ENCODE data around the gene UBE2G2.

The UBE2G2 gene

GRCh38 chr21:44723177-44724131 lies 78.2 kb downstream of the UBE2G2 start:
- peak overlapping the region; percentile 73 for H3K4me3 Mint-ChIP-seq
- peaks cover 71% of the 10 kb centered on the region for H3K27me3 Mint-ChIP-seq
- H3K4me1 Mint-ChIP-seq, result peaks cover 17% of the 10 kb centered on the region
- DNase-seq (ENCODE audit: low spot score in 2 of 2) (no peak), ATAC-seq (replicated peaks; ENCODE audit: extremely low read depth, poor library complexity, severe bottlenecking) (peak; percentile 56)
- H3K36me3 Mint-ChIP-seq (ENCODE audit: insufficient read depth), result peaks cover 2% of the 10 kb centered on the region
- no peaks in the 10 kb centered on the region for H3K9me3 Mint-ChIP-seq
- H3K27ac Mint-ChIP-seq (ENCODE audit: low read depth), result peak overlapping the region; percentile 74

GRCh38 chr21:44722731-44723130 lies 78.9 kb downstream of the UBE2G2 start:
- H3K27me3 Mint-ChIP-seq, result peaks cover 74% of the 10 kb centered on the region
- peak overlapping the region; percentile 73 for H3K4me3 Mint-ChIP-seq
- peaks cover 17% of the 10 kb centered on the region for H3K4me1 Mint-ChIP-seq
- peak overlapping the region; percentile 61 for H3K27ac Mint-ChIP-seq (ENCODE audit: low read depth)
- no peak for DNase-seq (ENCODE audit: low spot score in 2 of 2)
- no peaks in the 10 kb centered on the region for H3K9me3 Mint-ChIP-seq
- no peaks in the 10 kb centered on the region for H3K36me3 Mint-ChIP-seq (ENCODE audit: insufficient read depth)
- no peak for ATAC-seq (replicated peaks; ENCODE audit: extremely low read depth, poor library complexity, severe bottlenecking)

GRCh38 chr21:44720170-44720569 lies 81.5 kb downstream of the UBE2G2 start:
- DNase-seq (ENCODE audit: low spot score in 2 of 2) (no peak), ATAC-seq (replicated peaks; ENCODE audit: extremely low read depth, poor library complexity, severe bottlenecking) (no peak)
- H3K27ac Mint-ChIP-seq (ENCODE audit: low read depth), result no peak overlapping the region
- H3K9me3 Mint-ChIP-seq, result no peaks in the 10 kb centered on the region
- peaks cover 76% of the 10 kb centered on the region for H3K27me3 Mint-ChIP-seq
- no peak overlapping the region for H3K4me3 Mint-ChIP-seq
- peaks cover 17% of the 10 kb centered on the region for H3K4me1 Mint-ChIP-seq
- no peaks in the 10 kb centered on the region for H3K36me3 Mint-ChIP-seq (ENCODE audit: insufficient read depth)
